Measurements from ENCODE around the gene PCNA. TPM values are rescaled to one million over a fixed set of nuclear protein-coding genes. Genes with fewer than 3 reads are reported as not detected.
A peak's percentile ranks its signal among the peaks of the same experiment; 100 is the strongest.

Gene PCNA
- total and polyA plus RNA-seq, 7 experiments from 2014 or later: 21.6 to 392 (median 40.9) TPM

DNA sequence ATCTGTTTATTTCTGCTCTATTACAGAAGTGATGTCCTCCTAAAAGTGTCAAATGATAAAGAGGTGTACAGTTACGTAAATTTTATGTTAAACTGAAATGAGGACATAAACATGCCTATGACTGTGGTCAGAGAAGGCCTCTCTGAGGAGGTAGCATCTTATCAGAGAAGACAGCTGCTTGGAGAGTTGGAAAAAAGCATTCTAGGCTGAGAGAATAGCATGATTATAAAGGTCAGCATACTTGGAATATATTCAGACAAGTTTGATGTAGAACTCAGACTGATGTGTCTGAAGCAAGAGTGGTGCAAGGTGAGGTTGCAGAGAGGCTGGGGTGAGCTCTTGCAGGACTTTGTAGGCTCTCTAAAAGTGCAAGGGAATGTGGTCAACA, 3.1 kb upstream of the PCNA start:
- peak overlapping the region in 1 of 9 donors; percentile 76 for H3K27ac Mint-ChIP-seq
- intact Hi-C loops (cut with micrococcal nuclease): loop anchor here (5.0 to 10.0 kb wide), 5 partner anchors 472 to 1358 kb away; partner anchors contain the start of gene ADISSP (in 2 of the 2)
- H3K4me3 Mint-ChIP-seq: no peak overlapping the region
- DNase-seq (no peak), ATAC-seq (no peak)
- Histone ChIP-seq H3K4me1 (ENCODE audit: control insufficient read depth in 2 of 2, insufficient read depth in 2 of 2, low read length in 2 of 2) (peaks cover 19 to 28% of the 10 kb centered on the region in 2 donors), H3K27ac (ENCODE audit: low read depth, low read length) (no peak overlapping the region), H3K4me3 (ENCODE audit: low read length) (no peak overlapping the region), H3K27me3 (ENCODE audit: control insufficient read depth in 2 of 2, insufficient read depth in 2 of 2, low read length in 2 of 2) (no peaks in the 10 kb centered on the region), H3K36me3 (ENCODE audit: control insufficient read depth in 2 of 3, insufficient read depth in 3 of 3, low read length in 3 of 3) (no peaks in the 10 kb centered on the region), H3K9me3 (ENCODE audit: control insufficient read depth in 2 of 3, low read length in 3 of 3) (no peaks in the 10 kb centered on the region)
- POLR2A ChIA-PET: interaction anchor here (0.9 kb wide), 1 partner anchor 9 kb away, joined by 4 read pairs; no protein-coding TSS in a partner anchor
- H3K36me3 Mint-ChIP-seq: peaks cover 0 to 16% (median 0%) of the 10 kb centered on the region in 5 donors
- peaks cover 0 to 2% (median 0%) of the 10 kb centered on the region in 5 donors for H3K27me3 Mint-ChIP-seq
- H3K4me1 Mint-ChIP-seq: peaks cover 12 to 65% (median 46%) of the 10 kb centered on the region in 7 donors
- CTCF ChIA-PET: no interaction called here
- peaks cover 0 to 1% (median 0%) of the 10 kb centered on the region in 11 donors for H3K9me3 Mint-ChIP-seq

DNA sequence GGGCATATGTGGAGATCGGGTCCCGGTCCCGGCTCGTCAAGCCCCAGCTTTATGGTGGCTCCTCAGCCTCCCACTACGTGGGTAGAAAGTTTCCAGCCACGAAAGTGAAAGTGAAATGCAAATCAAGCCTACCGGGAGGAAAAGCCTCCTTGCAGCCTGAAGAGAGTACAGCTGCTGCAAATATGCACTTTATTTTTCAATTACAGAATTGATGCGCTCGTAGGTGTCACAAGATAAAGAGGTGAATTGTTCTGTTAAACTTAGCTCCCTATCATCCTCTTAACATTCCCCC, 373 bp upstream of the PCNA start:
- peak overlapping the region; percentile 98 for H3K4me3 ChIP-seq (ENCODE audit: low read length)
- H3K4me1 ChIP-seq (ENCODE audit: control insufficient read depth in 2 of 2, insufficient read depth in 2 of 2, low read length in 2 of 2): peaks cover 9 to 22% of the 10 kb centered on the region in 2 donors
- Mint-ChIP-seq H3K4me1 (peaks cover 19 to 69% (median 37%) of the 10 kb centered on the region in 7 donors), H3K27ac (peak overlapping the region; percentile 82 to 99 (median 96)), H3K4me3 (peak overlapping the region; percentile 87 to 99 (median 96)), H3K9me3 (peaks cover 0 to 1% (median 0%) of the 10 kb centered on the region in 11 donors), H3K27me3 (peaks cover 0 to 2% (median 0%) of the 10 kb centered on the region in 5 donors), H3K36me3 (peaks cover 2 to 34% (median 8%) of the 10 kb centered on the region in 5 donors)
- no peak for ATAC-seq
- H3K9me3 ChIP-seq (ENCODE audit: control insufficient read depth in 2 of 3, low read length in 3 of 3): no peaks in the 10 kb centered on the region
- POLR2A ChIA-PET: interaction anchor here (0.6 to 2.8 kb wide), 8 partner anchors 9 to 485 kb away, joined by 3 to 8 read pairs (median 6); partner anchors contain the start of gene SLC23A2
- no peaks in the 10 kb centered on the region for H3K27me3 ChIP-seq (ENCODE audit: control insufficient read depth in 2 of 2, insufficient read depth in 2 of 2, low read length in 2 of 2)
- intact Hi-C loops (cut with micrococcal nuclease): loop anchor here (1.0 to 10.0 kb wide), 6 partner anchors 306 to 1355 kb away; partner anchors contain the start of gene ADISSP (in 2 of the 2)
- peak overlapping the region; percentile 73 for H3K27ac ChIP-seq (ENCODE audit: low read depth, low read length)
- peaks cover 8 to 22% (median 9%) of the 10 kb centered on the region in 3 experiments for H3K36me3 ChIP-seq (ENCODE audit: control insufficient read depth in 2 of 3, insufficient read depth in 3 of 3, low read length in 3 of 3)
- CTCF ChIA-PET: interaction anchor here (0.7 to 2.2 kb wide), 3 partner anchors 19 to 72 kb away, joined by 4 to 10 read pairs (median 9); no protein-coding TSS in a partner anchor
- DNase-seq: no peak

DNA sequence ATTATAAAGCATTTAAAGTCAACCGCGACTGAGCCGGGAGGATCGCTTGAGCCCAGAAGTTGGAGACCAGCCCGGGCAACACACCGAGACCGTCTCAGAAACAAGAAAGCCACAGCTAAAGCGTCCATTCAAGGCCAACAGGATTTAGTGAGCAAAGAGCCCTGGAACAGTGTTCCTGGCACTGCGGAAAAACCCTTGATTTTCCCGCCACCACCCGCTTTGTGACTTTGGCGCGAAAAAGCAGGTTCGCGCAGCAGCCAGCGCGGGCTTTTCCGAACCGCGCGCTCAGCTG, 669 bp downstream of the PCNA start:
- no peaks in the 10 kb centered on the region for H3K9me3 ChIP-seq (ENCODE audit: control insufficient read depth in 2 of 3, low read length in 3 of 3)
- Mint-ChIP-seq H3K27me3 (peaks cover 0 to 2% (median 0%) of the 10 kb centered on the region in 5 donors), H3K27ac (peak overlapping the region in 7 of 9 donors; percentile 21 to 99 (median 91)), H3K36me3 (peaks cover 4 to 38% (median 8%) of the 10 kb centered on the region in 5 donors), H3K4me3 (peak overlapping the region; percentile 87 to 99 (median 96)), H3K9me3 (peaks cover 0 to 1% (median 0%) of the 10 kb centered on the region in 11 donors), H3K4me1 (peaks cover 19 to 66% (median 32%) of the 10 kb centered on the region in 7 donors)
- intact Hi-C loops (cut with micrococcal nuclease): loop anchor here (1.0 kb wide), 1 partner anchor 8 kb away; the partner anchor contains the start of gene CDS2 (in 2 of the 2)
- no peaks in the 10 kb centered on the region for H3K27me3 ChIP-seq (ENCODE audit: control insufficient read depth in 2 of 2, insufficient read depth in 2 of 2, low read length in 2 of 2)
- no peak for ATAC-seq
- POLR2A ChIA-PET: interaction anchor here (0.7 to 2.8 kb wide), 6 partner anchors 8 to 306 kb away, joined by 3 to 8 read pairs (median 7); partner anchors contain the start of gene SLC23A2
- H3K4me3 ChIP-seq (ENCODE audit: low read length): peak overlapping the region; percentile 98
- H3K36me3 ChIP-seq (ENCODE audit: control insufficient read depth in 2 of 3, insufficient read depth in 3 of 3, low read length in 3 of 3): peaks cover 8 to 29% (median 9%) of the 10 kb centered on the region in 3 experiments
- CTCF ChIA-PET: interaction anchor here (1.6 to 2.2 kb wide), 2 partner anchors 18 to 73 kb away, joined by 4 to 9 read pairs; no protein-coding TSS in a partner anchor
- peak overlapping the region; percentile 73 for H3K27ac ChIP-seq (ENCODE audit: low read depth, low read length)
- no peak for DNase-seq
- peaks cover 9 to 22% of the 10 kb centered on the region in 2 donors for H3K4me1 ChIP-seq (ENCODE audit: control insufficient read depth in 2 of 2, insufficient read depth in 2 of 2, low read length in 2 of 2)

DNA sequence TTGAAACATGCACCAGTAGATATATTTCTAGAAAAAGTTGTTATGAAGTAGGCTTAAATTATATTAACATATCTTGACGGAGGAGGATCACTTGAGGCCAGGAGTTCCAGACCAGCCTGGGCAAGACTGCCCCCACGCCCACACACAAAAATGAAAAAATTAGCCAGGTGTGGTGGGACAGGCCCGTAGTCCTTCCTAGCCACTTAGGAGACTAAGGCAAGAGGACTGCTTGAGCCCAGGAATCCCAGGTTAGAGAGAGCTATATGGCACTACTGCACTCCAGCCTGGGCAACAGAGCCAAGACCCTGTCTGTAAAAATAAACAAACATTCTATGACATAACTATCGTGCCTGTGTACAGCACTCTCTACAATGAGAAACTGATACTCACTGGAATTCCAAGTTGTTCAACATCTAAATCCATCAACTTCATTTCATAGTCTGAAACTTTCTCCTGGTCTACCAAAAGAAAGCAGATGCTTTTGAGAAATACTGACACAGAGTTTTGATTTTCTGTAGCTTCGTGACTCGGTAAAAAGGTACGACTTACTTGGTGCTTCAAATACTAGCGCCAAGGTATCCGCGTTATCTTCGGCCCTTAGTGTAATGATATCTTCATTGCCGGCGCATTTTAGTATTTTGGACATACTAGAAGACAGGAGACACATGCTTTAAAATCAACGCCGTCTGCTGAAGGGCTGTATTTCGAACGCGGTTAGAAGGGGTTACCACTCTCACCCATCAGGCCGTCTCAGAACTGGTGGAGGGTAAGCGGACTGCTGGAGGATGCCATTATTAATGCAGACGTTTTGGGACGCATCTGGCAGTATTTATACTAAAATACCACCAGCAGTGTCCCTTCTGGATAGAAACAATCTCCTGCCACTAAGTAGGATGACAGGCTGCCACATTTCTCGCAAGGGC, 1.3 kb downstream of the PCNA start:
- no peaks in the 10 kb centered on the region for H3K27me3 ChIP-seq (ENCODE audit: control insufficient read depth in 2 of 2, insufficient read depth in 2 of 2, low read length in 2 of 2)
- peaks cover 0 to 1% (median 0%) of the 10 kb centered on the region in 11 donors for H3K9me3 Mint-ChIP-seq
- peak overlapping the region in 7 of 9 donors; percentile 21 to 99 (median 91) for H3K27ac Mint-ChIP-seq
- H3K4me1 ChIP-seq (ENCODE audit: control insufficient read depth in 2 of 2, insufficient read depth in 2 of 2, low read length in 2 of 2): peaks cover 11 to 25% of the 10 kb centered on the region in 2 donors
- ATAC-seq (no peak), DNase-seq (peak in 1 of 9 donors; percentile 27)
- peaks cover 8 to 29% (median 9%) of the 10 kb centered on the region in 3 experiments for H3K36me3 ChIP-seq (ENCODE audit: control insufficient read depth in 2 of 3, insufficient read depth in 3 of 3, low read length in 3 of 3)
- H3K4me3 Mint-ChIP-seq: peak overlapping the region; percentile 87 to 99 (median 96)
- POLR2A ChIA-PET: interaction anchor here (2.0 to 2.8 kb wide), 2 partner anchors 13 to 305 kb away, joined by 8 read pairs; no protein-coding TSS in a partner anchor
- CTCF ChIA-PET: no interaction called here
- H3K36me3 Mint-ChIP-seq: peaks cover 4 to 40% (median 8%) of the 10 kb centered on the region in 5 donors
- no peaks in the 10 kb centered on the region for H3K9me3 ChIP-seq (ENCODE audit: control insufficient read depth in 2 of 3, low read length in 3 of 3)
- H3K4me1 Mint-ChIP-seq: peaks cover 19 to 67% (median 35%) of the 10 kb centered on the region in 7 donors
- H3K27ac ChIP-seq (ENCODE audit: low read depth, low read length): peak overlapping the region; percentile 73
- H3K27me3 Mint-ChIP-seq: peaks cover 0 to 2% (median 0%) of the 10 kb centered on the region in 5 donors
- H3K4me3 ChIP-seq (ENCODE audit: low read length): peak overlapping the region; percentile 98
- intact Hi-C loops (cut with micrococcal nuclease): loop anchor here (1.0 kb wide), 1 partner anchor 9 kb away; the partner anchor contains the start of gene CDS2 (in 2 of the 2)

DNA sequence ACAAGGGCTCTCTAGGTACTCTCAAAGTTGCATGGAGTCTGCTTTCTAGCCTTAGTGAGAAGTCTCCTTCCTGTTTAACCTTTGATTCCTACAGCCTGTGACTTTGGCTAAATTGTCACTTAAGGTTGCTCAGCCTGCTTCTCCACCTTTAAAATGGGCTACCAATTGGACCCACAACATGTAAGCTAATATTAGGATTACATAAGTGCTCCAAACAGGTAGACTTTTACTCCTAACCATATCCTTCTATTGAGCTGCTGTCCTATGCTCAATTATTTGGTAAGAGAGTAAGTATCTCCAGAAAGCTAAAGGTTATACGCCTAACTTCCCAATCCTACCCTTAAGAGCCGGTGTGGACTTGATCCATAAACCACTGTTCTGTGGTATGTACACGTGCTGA, 2.9 kb downstream of the PCNA start:
- intact Hi-C loops (cut with micrococcal nuclease): no loop called here
- DNase-seq (no peak), ATAC-seq (no peak)
- Histone ChIP-seq H3K27ac (ENCODE audit: low read depth, low read length) (no peak overlapping the region), H3K9me3 (ENCODE audit: control insufficient read depth in 2 of 3, low read length in 3 of 3) (no peaks in the 10 kb centered on the region), H3K36me3 (ENCODE audit: control insufficient read depth in 2 of 3, insufficient read depth in 3 of 3, low read length in 3 of 3) (peaks cover 8 to 33% (median 9%) of the 10 kb centered on the region in 3 experiments), H3K4me3 (ENCODE audit: low read length) (no peak overlapping the region), H3K4me1 (ENCODE audit: control insufficient read depth in 2 of 2, insufficient read depth in 2 of 2, low read length in 2 of 2) (peaks cover 21 to 29% of the 10 kb centered on the region in 2 donors), H3K27me3 (ENCODE audit: control insufficient read depth in 2 of 2, insufficient read depth in 2 of 2, low read length in 2 of 2) (no peaks in the 10 kb centered on the region)
- peaks cover 19 to 65% (median 45%) of the 10 kb centered on the region in 7 donors for H3K4me1 Mint-ChIP-seq
- peaks cover 0 to 2% (median 0%) of the 10 kb centered on the region in 5 donors for H3K27me3 Mint-ChIP-seq
- H3K27ac Mint-ChIP-seq: peak overlapping the region in 1 of 9 donors; percentile 77
- H3K9me3 Mint-ChIP-seq: peaks cover 0 to 1% (median 0%) of the 10 kb centered on the region in 11 donors
- CTCF ChIA-PET: interaction anchor here (1.0 to 2.4 kb wide), 3 partner anchors 10 to 76 kb away, joined by 3 to 13 read pairs (median 13); partner anchors contain the start of gene CDS2
- peaks cover 4 to 40% (median 15%) of the 10 kb centered on the region in 5 donors for H3K36me3 Mint-ChIP-seq
- POLR2A ChIA-PET: interaction anchor here (1.4 kb wide), 1 partner anchor 11 kb away, joined by 9 read pairs; no protein-coding TSS in a partner anchor
- peak overlapping the region in 1 of 10 donors; percentile 99 for H3K4me3 Mint-ChIP-seq

DNA sequence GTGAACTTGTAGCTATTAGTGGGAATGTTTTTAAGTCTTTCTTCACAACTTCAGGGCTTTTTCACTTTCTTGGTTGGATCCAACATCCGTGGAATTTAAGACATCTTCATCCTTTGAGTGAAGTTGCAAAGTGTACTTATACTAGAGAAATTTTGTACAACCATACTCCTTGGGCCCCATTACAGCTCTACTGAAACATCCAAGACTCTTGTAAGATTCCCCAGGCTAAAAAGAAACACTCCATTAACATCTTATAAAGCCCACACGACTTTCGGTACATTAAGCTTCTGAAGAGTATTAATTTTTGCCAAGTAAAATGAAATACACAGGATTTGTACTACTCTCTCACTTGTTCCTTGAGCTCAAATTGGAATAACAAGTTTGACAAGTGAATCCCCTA, 5.4 kb downstream of the PCNA start:
- Histone ChIP-seq H3K9me3 (ENCODE audit: control insufficient read depth in 2 of 3, low read length in 3 of 3) (no peaks in the 10 kb centered on the region), H3K4me3 (ENCODE audit: low read length) (no peak overlapping the region), H3K27me3 (ENCODE audit: control insufficient read depth in 2 of 2, insufficient read depth in 2 of 2, low read length in 2 of 2) (no peaks in the 10 kb centered on the region), H3K27ac (ENCODE audit: low read depth, low read length) (peak overlapping the region; percentile 91), H3K36me3 (ENCODE audit: control insufficient read depth in 2 of 3, insufficient read depth in 3 of 3, low read length in 3 of 3) (peaks cover 8 to 48% (median 9%) of the 10 kb centered on the region in 3 experiments), H3K4me1 (ENCODE audit: control insufficient read depth in 2 of 2, insufficient read depth in 2 of 2, low read length in 2 of 2) (peaks cover 24 to 26% of the 10 kb centered on the region in 2 donors)
- Mint-ChIP-seq H3K4me3 (peak overlapping the region in 5 of 10 donors; percentile 19 to 95 (median 58)), H3K36me3 (peaks cover 7 to 44% (median 15%) of the 10 kb centered on the region in 5 donors), H3K9me3 (peaks cover 0 to 1% (median 0%) of the 10 kb centered on the region in 11 donors), H3K27me3 (no peaks in the 10 kb centered on the region), H3K4me1 (peaks cover 10 to 50% (median 32%) of the 10 kb centered on the region in 7 donors), H3K27ac (peak overlapping the region in 8 of 9 donors; percentile 3 to 95 (median 67))
- ChIA-PET CTCF (interaction anchor here (0.7 to 1.2 kb wide), 4 partner anchors 9 to 91 kb away, joined by 3 to 4 read pairs (median 3); no protein-coding TSS in a partner anchor), POLR2A (interaction anchor here (1.2 kb wide), 1 partner anchor 9 kb away, joined by 4 read pairs; no protein-coding TSS in a partner anchor)
- intact Hi-C loops (cut with micrococcal nuclease): no loop called here
- DNase-seq (no peak), ATAC-seq (no peak)

Measured in naive thymus-derived CD4-positive, alpha-beta T cell (primary cell).